NK-92 (cell line): ENCODE measurements around the gene FAM171A1.
"Not testable (repeated sequence)": the region's sequence is repeated elsewhere in the genome, so short reads cannot be mapped to it uniquely, and the experiment has no call there.

ENCODE experiments used
- DNase-seq: peaks from one replicate; lab custom pipeline; 2025; ENCODE audit not compliant: unreplicated experiment; lab: John Stamatoyannopoulos, UW

The FAM171A1 gene

GRCh38 chr10:15214237-15214636 is 156.9 kb downstream of the FAM171A1 start:
- DNase-seq: no peak

- DNase-seq: no peak
Measured at GRCh38 chr10:15213461-15213861, 157.6 kb downstream of the FAM171A1 start.

DNA sequence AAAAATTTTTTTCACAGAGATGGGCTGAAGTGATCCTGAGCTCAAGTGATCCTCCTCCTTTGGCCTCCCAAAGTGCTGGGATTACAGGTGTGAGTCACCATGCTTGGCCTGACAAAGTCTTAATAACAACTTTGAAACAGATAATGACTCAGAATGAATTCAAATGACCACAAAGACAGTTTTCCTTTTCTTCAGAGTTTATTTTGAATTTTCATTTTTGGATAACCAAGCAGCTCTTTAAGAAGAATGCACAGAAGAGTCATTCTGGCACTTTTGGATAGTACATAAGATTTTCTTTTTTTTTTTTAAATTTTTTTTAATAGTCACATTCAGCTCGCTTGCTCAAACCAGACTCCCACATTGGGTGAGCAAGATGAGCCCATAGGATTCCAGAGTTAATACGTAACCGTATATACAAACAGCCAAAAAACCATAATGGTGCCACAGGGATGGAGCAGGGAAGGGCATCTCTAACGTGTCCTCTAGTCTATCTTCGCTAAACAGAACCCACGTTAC is 159.6 kb downstream of the FAM171A1 start:
- DNase-seq: no peak

GRCh38 chr10:15210521-15210920 is 160.6 kb downstream of the FAM171A1 start:
- no peak for DNase-seq

- peak; percentile 14 for DNase-seq
Measured at GRCh38 chr10:15209827-15210509, 161.1 kb downstream of the FAM171A1 start.

DNA sequence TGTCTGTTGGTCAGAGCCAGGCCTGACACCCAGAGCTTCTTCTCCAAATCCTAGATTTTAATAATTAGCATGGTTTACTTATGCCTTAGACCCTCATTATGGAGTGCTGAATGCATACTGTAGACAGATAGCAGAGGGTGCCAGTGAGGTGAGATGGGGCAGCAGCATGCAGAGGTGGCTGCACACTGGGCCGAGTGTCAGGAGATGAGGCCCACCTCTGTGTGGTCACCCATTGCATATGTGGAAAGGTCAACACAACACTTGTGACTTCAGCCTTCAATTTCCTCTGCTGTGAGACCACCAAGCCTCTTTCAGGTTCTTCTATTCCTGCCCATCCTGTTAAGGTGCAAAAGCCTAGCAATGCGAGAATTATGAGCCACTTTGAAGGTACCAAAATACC is 162.9 kb downstream of the FAM171A1 start:
- no peak for DNase-seq

DNA sequence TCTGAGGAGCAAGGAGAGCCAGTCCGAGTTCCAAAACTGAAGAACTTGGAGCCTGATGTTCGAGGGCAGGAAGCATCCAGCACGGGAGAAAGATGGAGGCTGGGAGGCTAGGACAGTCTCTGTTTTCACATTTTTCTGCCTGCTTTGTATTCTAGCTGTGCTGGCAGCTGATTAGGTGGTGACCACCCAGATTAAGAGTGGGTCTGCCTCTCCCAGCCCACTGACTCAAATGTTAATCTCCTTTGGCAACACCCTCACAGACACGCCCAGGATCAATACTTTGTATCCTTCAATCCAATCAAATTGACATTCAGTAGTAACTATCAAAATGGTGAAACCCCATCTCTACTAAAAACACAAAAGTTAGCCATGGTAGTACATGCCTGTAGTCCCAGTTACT is 163.7 kb downstream of the FAM171A1 start:
- DNase-seq: not testable (repeated sequence)

DNA sequence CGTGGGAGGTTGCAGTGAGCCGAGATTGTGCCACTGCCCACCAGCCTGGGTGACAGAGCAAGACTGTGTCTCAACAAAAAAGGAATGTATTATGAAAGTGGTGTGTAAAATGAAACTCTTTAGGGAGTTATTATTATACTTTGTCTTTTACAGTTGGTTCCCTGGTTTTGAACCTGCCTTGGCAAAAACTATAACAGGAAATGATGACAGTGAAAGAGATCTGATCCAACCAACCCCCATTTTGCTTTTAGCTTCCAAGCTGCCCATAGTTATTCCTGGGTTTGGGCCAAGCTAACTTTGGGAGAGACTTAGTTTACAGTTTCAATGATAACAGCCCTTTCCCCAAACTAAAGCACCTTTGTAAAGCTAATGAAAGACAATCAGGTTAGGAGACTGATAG is 168.4 kb downstream of the FAM171A1 start:
- no peak for DNase-seq

GRCh38 chr10:15202301-15202621 is 168.8 kb downstream of the FAM171A1 start:
- not testable (repeated sequence) for DNase-seq

DNA sequence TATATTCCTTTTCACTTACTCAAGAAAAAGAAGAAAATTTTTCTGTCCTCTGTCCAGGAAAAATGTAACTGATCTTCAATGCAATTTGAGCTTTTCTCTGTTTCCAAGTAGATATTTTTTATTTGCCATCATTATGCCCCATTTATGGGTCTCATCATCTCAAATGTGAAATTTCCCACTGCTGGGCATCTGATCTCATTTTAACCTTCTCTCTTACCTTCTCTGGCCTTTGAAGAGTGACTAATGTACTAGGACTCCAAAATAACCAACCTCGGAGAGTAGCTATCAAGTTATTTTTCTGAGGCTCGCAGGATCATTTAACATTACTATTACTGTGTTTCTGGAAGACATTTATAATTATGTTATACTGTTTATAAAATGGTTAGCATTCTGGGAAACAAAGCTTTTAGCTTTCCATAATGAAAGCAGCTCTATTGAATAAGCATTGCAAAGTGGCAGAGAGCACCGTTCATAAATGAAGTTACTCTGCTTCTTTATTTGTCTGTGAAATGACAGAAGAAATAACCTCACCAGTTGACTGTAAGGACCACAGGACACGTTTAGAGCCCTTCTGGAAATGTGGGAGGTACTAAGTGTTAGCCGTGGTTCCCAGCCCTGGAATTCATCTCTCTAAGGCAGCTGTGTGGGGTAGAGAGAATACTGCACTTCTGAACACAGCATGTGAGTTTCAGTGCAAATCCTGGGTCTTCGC is 169.3 kb downstream of the FAM171A1 start:
- DNase-seq: no peak

GRCh38 chr10:15200626-15201025 is 170.5 kb downstream of the FAM171A1 start:
- DNase-seq: no peak

GRCh38 chr10:15197911-15198310 is 173.2 kb downstream of the FAM171A1 start:
- no peak for DNase-seq

- no peak for DNase-seq
Measured at GRCh38 chr10:15197276-15197675, 173.8 kb downstream of the FAM171A1 start.

DNA sequence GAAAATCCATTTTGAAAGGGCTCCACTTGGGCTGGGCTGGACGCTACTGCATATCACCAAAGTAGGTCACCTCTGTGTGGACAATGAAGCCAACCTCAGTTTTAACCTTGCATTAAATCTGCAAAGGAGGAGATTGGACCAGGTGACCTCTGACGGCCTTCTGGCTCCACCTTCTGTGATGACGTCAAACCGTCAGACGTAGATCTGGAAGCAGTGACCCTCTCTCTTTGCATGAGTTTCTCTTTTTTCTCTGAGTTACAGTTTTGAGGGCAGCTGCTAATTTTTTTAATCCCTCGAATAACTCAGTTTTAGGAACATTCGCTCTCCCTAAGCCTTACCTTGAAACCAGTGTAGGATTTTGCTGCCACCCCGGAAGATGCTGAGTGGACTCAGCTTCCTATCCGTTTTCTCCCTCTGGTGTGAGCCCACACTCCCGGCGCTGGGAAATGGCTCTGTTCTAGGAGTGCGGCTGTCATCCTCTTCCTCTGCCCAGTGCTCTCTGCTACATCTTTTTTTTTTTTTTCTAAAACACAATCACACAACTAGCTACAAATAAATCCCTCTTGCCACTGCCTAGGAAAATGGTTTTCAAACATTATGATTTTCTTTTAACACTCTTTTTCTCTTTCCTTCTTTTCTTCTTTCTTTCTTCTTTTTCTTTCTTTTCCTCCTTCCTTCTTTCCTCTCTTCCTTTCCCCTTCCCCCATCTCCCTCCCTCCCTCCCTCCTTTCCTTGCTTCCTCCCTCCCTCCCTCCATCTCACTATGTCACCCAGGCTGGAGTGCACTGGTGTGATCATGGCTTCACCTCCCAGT is 174.9 kb downstream of the FAM171A1 start:
- DNase-seq: no peak

- DNase-seq: no peak
Measured at GRCh38 chr10:15189133-15189885, 181.8 kb downstream of the FAM171A1 start.

GRCh38 chr10:15188603-15189002 is 182.5 kb downstream of the FAM171A1 start:
- no peak for DNase-seq

GRCh38 chr10:15183689-15184481 is 187.2 kb downstream of the FAM171A1 start:
- no peak for DNase-seq

DNA sequence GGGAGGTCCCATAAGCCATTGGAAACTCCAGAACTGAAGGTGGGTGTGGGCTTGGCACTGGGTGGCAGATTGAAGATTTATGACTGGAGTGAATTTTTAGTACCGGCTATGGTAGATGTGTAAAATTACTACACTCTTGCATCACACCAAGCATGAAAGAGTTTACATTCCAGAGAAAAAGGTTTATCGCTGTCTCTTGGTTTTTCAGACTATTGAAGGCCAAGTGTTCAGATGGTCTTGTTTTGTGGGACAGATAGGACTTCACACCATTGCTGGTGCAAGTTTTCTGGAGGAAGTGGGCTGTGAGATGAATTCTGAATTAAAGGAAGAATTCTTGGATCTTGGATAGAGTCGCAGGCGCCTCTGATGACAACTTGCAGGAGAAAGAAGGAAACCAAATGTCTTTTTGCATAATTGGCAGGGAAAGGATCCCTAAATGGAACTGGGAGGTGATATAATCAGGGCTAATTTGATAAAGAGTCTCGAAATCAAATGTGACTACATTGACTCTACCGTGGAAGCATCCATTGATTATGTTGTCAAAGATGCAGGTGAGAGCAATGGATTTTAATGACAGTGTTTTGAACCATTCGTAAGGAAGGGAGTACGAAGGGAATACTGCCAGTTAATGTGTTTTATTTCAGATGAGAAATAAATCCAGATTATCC is 188.4 kb downstream of the FAM171A1 start:
- no peak for DNase-seq

DNA sequence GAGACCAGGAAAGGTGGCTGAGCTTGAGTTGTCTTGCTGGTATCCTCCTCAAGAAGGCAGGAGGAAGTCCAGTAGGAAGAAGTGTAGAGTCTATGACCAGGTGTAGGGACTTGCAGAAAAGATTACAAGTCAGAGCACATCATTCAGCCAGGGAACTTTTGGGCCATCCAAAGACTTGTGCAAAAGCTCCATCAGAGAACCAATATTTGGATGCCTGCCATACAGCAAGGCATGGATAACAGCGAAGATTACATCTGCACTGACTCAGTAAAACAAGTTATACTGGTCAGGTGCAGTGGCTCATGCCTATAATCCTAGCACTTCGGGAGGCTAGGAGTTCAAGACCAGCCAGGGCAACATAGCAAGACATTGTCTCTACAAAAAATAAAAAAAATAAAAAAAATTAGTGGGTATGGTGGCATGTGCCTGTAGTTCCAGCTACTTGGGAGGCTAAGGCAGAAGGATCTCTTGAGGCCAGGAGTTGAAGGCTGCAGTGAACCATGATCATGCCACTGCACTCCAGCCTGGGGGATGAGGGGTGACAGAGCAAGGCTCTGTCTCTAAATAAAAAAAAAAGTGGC is 189.4 kb downstream of the FAM171A1 start:
- DNase-seq: no peak
